HL-60 (cell line): ENCODE data around the gene MAN2A1.

Source experiments
- DNase-seq, 2 experiments: peaks; one replicate each; pipeline ENCODE4 v3.0.0-alpha.2; 2010 to 2020; ENCODE audit warnings: low read depth in 1 of 2, low spot score in 1 of 2
- H3K27ac ChIP-seq: fragments of 250-450 bp; sonication (Bioruptor Pico); replicated peaks from 2 replicates; pipeline ENCODE4 v1.5.1; 2020; ENCODE audit warnings: mild to moderate bottlenecking, moderate library complexity
- H3K27me3 ChIP-seq: fragments of 250-450 bp; sonication (Bioruptor Pico); 2 replicates; pipeline ENCODE4 v1.5.1; 2021; ENCODE audit warnings: mild to moderate bottlenecking, moderate library complexity; ENCODE audit not compliant: insufficient read depth, poor library complexity, severe bottlenecking
- H3K4me3 ChIP-seq: replicated peaks from 2 replicates; pipeline ENCODE4 v1.5.1; 2011; ENCODE audit warnings: mild to moderate bottlenecking, control low read depth, low read length; ENCODE audit not compliant: insufficient read depth
- GABPA ChIP-seq: IDR thresholded peaks from 2 replicates; pipeline ENCODE4 v1.6.1; 2012; ENCODE audit warnings: low read depth
- POLR2AphosphoS5 ChIP-seq: IDR thresholded peaks from 2 replicates; pipeline ENCODE4 v1.6.1; 2012; ENCODE audit warnings: low read depth
- SPI1 ChIP-seq: IDR thresholded peaks from 2 replicates; pipeline ENCODE4 v1.6.1; 2012; ENCODE audit warnings: low read depth, mild to moderate bottlenecking, borderline replicate concordance
- TF ChIP-seq, protein P1 (sequence below): IDR thresholded peaks from one replicate; pipeline ENCODE4 v1.5.1; 2011; ENCODE audit warnings: low read length, control low read depth, inconsistent platforms; ENCODE audit not compliant: insufficient read depth
- TF ChIP-seq, protein P2 (sequence below): IDR thresholded peaks from 2 replicates; pipeline ENCODE4 v1.6.1; 2012; ENCODE audit warnings: low read depth; ENCODE audit not compliant: insufficient replicate concordance

MAN2A1 gene

DNA sequence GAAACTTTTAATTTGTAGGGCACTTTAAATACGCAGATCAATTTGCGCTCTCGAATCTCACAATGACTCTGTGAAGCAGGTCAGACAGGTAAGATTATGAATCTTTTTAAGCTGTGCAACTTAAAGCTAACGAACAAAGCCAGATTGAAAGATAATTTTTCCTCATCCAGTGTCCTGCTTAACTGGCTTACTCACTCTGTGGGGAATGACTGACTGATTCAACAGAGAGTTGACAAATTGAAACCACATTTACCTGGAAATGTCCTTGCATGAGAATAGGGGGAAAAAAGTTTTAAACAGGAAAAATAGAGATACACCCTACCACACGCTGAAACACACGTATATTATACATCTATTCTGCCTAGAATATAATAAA is 187.9 kb downstream of the MAN2A1 start:
- H3K4me3 ChIP-seq, result no peak overlapping the region
- H3K27ac ChIP-seq, result no peak overlapping the region
- H3K27me3 ChIP-seq, result no peaks in the 10 kb centered on the region
- DNase-seq, result no peak
- TF ChIP-seq GABPA, result no peak
- no peak for TF ChIP-seq POLR2AphosphoS5

DNA sequence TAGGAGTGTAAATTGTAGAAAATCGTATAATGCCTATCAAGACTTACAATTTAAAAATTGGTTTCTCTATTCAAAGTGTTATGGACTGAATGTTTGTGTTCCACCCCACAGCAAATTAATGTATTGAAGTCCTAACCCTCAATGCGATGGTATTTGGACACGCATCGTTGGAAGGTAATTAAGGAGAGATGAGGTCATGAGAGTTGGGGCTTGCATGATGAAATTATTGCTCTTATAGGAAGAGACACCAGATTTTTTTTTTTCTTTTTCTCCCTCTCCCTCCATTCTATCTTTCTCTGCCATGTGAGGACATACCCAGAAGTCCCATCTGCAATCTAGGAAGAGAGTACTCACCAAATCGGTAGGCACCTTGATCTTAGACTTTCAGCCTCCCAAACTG is 189.2 kb downstream of the MAN2A1 start:
- no peak for TF ChIP-seq POLR2AphosphoS5
- TF ChIP-seq GABPA, result no peak
- TF ChIP-seq SPI1, result no peak
- TF ChIP-seq, protein P1, sequence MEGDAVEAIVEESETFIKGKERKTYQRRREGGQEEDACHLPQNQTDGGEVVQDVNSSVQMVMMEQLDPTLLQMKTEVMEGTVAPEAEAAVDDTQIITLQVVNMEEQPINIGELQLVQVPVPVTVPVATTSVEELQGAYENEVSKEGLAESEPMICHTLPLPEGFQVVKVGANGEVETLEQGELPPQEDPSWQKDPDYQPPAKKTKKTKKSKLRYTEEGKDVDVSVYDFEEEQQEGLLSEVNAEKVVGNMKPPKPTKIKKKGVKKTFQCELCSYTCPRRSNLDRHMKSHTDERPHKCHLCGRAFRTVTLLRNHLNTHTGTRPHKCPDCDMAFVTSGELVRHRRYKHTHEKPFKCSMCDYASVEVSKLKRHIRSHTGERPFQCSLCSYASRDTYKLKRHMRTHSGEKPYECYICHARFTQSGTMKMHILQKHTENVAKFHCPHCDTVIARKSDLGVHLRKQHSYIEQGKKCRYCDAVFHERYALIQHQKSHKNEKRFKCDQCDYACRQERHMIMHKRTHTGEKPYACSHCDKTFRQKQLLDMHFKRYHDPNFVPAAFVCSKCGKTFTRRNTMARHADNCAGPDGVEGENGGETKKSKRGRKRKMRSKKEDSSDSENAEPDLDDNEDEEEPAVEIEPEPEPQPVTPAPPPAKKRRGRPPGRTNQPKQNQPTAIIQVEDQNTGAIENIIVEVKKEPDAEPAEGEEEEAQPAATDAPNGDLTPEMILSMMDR, result no peak
- TF ChIP-seq, protein P2, sequence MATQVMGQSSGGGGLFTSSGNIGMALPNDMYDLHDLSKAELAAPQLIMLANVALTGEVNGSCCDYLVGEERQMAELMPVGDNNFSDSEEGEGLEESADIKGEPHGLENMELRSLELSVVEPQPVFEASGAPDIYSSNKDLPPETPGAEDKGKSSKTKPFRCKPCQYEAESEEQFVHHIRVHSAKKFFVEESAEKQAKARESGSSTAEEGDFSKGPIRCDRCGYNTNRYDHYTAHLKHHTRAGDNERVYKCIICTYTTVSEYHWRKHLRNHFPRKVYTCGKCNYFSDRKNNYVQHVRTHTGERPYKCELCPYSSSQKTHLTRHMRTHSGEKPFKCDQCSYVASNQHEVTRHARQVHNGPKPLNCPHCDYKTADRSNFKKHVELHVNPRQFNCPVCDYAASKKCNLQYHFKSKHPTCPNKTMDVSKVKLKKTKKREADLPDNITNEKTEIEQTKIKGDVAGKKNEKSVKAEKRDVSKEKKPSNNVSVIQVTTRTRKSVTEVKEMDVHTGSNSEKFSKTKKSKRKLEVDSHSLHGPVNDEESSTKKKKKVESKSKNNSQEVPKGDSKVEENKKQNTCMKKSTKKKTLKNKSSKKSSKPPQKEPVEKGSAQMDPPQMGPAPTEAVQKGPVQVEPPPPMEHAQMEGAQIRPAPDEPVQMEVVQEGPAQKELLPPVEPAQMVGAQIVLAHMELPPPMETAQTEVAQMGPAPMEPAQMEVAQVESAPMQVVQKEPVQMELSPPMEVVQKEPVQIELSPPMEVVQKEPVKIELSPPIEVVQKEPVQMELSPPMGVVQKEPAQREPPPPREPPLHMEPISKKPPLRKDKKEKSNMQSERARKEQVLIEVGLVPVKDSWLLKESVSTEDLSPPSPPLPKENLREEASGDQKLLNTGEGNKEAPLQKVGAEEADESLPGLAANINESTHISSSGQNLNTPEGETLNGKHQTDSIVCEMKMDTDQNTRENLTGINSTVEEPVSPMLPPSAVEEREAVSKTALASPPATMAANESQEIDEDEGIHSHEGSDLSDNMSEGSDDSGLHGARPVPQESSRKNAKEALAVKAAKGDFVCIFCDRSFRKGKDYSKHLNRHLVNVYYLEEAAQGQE, result no peak
- DNase-seq, result no peak
- H3K27ac ChIP-seq, result no peak overlapping the region
- no peak overlapping the region for H3K4me3 ChIP-seq
- H3K27me3 ChIP-seq, result no peaks in the 10 kb centered on the region

DNA sequence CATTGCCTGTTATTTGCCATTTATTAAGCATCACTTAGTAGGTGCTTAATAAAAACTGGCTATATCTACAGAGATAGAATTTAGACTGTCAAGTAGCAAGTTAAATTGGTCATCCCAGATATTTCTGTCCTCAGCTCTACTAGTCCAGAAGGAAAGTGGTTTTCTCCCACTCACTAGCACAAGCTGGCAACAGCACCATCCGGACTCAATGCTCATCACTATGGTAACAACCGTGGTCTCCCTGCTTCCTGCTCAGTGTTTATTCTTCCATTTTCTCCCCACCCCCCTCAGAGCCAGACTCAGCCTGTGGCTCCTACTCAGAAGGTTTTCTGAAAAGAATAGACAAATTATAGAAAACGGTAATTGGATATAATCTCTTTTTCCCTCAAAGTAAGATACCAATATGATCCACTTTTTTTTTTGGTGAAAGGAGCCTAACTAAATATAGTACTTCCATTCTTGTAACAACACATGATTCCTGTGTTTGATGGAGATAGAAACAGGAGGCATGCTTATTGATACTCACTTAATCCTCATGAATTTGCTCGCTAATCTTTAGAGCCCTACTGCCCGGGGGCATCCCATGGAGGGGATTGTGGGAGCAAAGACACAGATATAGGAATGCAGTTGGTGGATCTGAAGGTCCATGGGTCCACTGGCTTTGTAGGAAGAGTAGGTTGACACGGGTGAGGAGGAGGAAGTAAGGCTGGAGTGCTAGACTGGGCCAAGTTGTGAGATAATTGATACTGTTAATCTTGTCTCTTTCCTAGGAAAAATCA is 191.4 kb downstream of the MAN2A1 start:
- Histone ChIP-seq H3K27ac (no peak overlapping the region), H3K27me3 (no peaks in the 10 kb centered on the region), H3K4me3 (no peak overlapping the region)
- TF ChIP-seq GABPA, result no peak
- TF ChIP-seq POLR2AphosphoS5, result no peak
- no peak for TF ChIP-seq SPI1
- TF ChIP-seq, protein P1, result no peak
- TF ChIP-seq, protein P2, result no peak
- DNase-seq, result no peak

DNA sequence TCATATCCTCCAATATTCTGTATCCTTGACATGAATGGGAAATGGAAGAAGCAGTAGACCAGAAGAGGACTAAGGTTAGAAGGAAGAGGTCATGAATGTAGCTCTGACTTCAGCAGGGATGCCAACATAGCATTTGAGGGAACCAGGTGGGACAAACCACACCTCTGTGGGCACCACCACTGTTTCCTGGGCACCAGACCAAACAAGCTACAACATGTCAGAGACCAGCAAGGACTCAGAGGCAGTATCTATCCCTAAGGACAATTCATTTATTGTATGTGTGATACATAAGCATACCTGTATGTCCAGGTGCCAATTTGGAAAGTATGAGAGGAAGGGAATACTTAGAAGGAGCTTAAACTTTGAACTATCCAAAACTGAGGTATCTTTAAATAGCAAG is 192.8 kb downstream of the MAN2A1 start:
- no peak overlapping the region for H3K4me3 ChIP-seq
- no peak overlapping the region for H3K27ac ChIP-seq
- no peak for DNase-seq
- TF ChIP-seq POLR2AphosphoS5, result no peak
- TF ChIP-seq GABPA, result no peak
- TF ChIP-seq, protein P1, result no peak
- no peak for TF ChIP-seq SPI1
- TF ChIP-seq, protein P2, result no peak
- no peaks in the 10 kb centered on the region for H3K27me3 ChIP-seq
